Ishikawa (cell line): ENCODE results near the gene SNRNP27.

Experiments used
- CEBPB ChIP-seq: IDR thresholded peaks from 2 replicates; pipeline ENCODE4 v1.6.1; 2012
- CREB1 ChIP-seq: IDR thresholded peaks from 2 replicates; pipeline ENCODE4 v1.6.1; 2012; ENCODE audit warnings: low read depth
- EGR1 ChIP-seq: IDR thresholded peaks from 2 replicates; pipeline ENCODE4 v1.6.1; 2012
- EP300 ChIP-seq: IDR thresholded peaks from 2 replicates; pipeline ENCODE4 v1.6.1; 2012; ENCODE audit warnings: borderline replicate concordance
- FOXM1 ChIP-seq: IDR thresholded peaks from 2 replicates; pipeline ENCODE4 v1.6.1; 2012; ENCODE audit warnings: low read depth, borderline replicate concordance
- NFIC ChIP-seq: IDR thresholded peaks from 2 replicates; pipeline ENCODE4 v1.6.1; 2012
- RAD21 ChIP-seq: IDR thresholded peaks from 2 replicates; pipeline ENCODE4 v1.6.1; 2012; ENCODE audit warnings: low read depth
- REST ChIP-seq: IDR thresholded peaks from 2 replicates; pipeline ENCODE4 v1.6.1; 2012; ENCODE audit warnings: low read depth, mild to moderate bottlenecking
- TAF1 ChIP-seq: IDR thresholded peaks from 2 replicates; pipeline ENCODE4 v1.6.1; 2012; ENCODE audit warnings: low read depth, mild to moderate bottlenecking
- TCF12 ChIP-seq: IDR thresholded peaks from 2 replicates; pipeline ENCODE4 v1.6.1; 2012; ENCODE audit warnings: low read depth
- TEAD4 ChIP-seq: IDR thresholded peaks from 2 replicates; pipeline ENCODE4 v1.6.1; 2012
- YY1 ChIP-seq: IDR thresholded peaks from 2 replicates; pipeline ENCODE4 v1.6.1; 2012; ENCODE audit warnings: low read depth
- ZBTB7A ChIP-seq: IDR thresholded peaks from 2 replicates; pipeline ENCODE4 v1.6.1; 2012; ENCODE audit warnings: low read depth
- TF ChIP-seq, protein P1 (sequence below): IDR thresholded peaks from 2 replicates; pipeline ENCODE4 v1.6.1; 2012
- TF ChIP-seq, protein P2 (sequence below): IDR thresholded peaks from 2 replicates; pipeline ENCODE4 v1.6.1; 2012

Gene SNRNP27

GRCh38 chr2:69914164-69914949 is 20.6 kb downstream of the SNRNP27 start:
- TF ChIP-seq, protein P1, sequence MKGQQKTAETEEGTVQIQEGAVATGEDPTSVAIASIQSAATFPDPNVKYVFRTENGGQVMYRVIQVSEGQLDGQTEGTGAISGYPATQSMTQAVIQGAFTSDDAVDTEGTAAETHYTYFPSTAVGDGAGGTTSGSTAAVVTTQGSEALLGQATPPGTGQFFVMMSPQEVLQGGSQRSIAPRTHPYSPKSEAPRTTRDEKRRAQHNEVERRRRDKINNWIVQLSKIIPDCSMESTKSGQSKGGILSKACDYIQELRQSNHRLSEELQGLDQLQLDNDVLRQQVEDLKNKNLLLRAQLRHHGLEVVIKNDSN = peak; percentile 22
- TF ChIP-seq EGR1 = no peak
- no peak for TF ChIP-seq TEAD4
- TF ChIP-seq NFIC = peak; percentile 56; the same call in 1 of the 2 replicates
- TF ChIP-seq, protein P2, sequence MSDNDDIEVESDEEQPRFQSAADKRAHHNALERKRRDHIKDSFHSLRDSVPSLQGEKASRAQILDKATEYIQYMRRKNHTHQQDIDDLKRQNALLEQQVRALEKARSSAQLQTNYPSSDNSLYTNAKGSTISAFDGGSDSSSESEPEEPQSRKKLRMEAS = peak; percentile 98
- peak; percentile 20; the same call in 1 of the 2 replicates for TF ChIP-seq RAD21
- TF ChIP-seq REST = no peak
- TF ChIP-seq YY1 = peak; percentile 57
- TF ChIP-seq CEBPB = no peak
- TF ChIP-seq FOXM1 = 0 out of 2 replicates have a peak, but pooled peaks have one; percentile 48
- peak; percentile 26 for TF ChIP-seq TCF12
- TF ChIP-seq CREB1 = peak; percentile 76
- TF ChIP-seq EP300 = 0 out of 2 replicates have a peak, but pooled peaks have one; percentile 36
- 0 out of 2 replicates have a peak, but pooled peaks have one; percentile 16 for TF ChIP-seq ZBTB7A
- TF ChIP-seq TAF1 = peak; percentile 88

GRCh38 chr2:69914950-69915945 is 21.5 kb downstream of the SNRNP27 start, which contains the start of gene MXD1:
MXD1 (plus strand) TSS chr2:69915109; CDS start chr2:69915331, 222 bp downstream.
- TF ChIP-seq, protein P2 = no peak
- peak; percentile 29; the same call in 1 of the 2 replicates for TF ChIP-seq TAF1
- TF ChIP-seq NFIC = no peak
- 0 out of 2 replicates have a peak, but pooled peaks have one; percentile 31 for TF ChIP-seq ZBTB7A
- TF ChIP-seq, protein P1 = no peak
- TF ChIP-seq YY1 = peak; percentile 63; the same call in 1 of the 2 replicates

GRCh38 chr2:69916106-69916505 is 22.4 kb downstream of the SNRNP27 start:
- no peak for TF ChIP-seq YY1
- TF ChIP-seq FOXM1 = no peak
- no peak for TF ChIP-seq TAF1
- no peak for TF ChIP-seq REST
- no peak for TF ChIP-seq ZBTB7A
- no peak for TF ChIP-seq TEAD4
- no peak for TF ChIP-seq CEBPB
- TF ChIP-seq CREB1 = no peak
- TF ChIP-seq, protein P2 = no peak
- TF ChIP-seq, protein P1 = no peak
- TF ChIP-seq NFIC = no peak
- TF ChIP-seq RAD21 = no peak
- TF ChIP-seq EGR1 = no peak
- no peak for TF ChIP-seq EP300

DNA sequence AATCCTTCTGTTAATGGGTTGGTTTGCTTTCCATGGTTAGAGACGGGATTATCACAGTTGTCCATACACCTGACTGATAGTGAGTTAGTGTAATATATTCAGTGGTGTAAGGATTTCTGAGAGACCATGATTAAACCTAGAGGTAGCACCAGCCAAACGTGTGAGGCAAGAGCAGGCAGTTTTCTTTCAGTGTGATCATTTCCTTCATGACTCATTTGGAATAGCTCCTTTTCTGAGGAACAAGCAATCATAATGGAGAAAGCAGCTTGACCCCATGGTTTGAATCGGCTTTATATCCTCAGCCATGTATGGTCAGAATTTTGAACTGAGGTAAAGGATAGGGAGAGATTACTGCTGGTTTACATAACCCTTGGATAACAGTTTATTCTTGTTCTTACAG is 24.1 kb downstream of the SNRNP27 start:
- TF ChIP-seq EP300 (no peak), ZBTB7A (no peak), YY1 (no peak), CREB1 (no peak), FOXM1 (no peak), TEAD4 (no peak), EGR1 (no peak), TAF1 (no peak), RAD21 (no peak), REST (no peak)
- TF ChIP-seq, protein P2 = no peak
